Muscle of arm (tissue), 12 donors: Measurements from ENCODE around the gene UPF3A. TPM values are rescaled to one million over a fixed set of nuclear protein-coding genes. Genes with fewer than 3 reads are reported as not detected.

ENCODE experiments used
- DNase-seq: peaks from one replicate; pipeline ENCODE4 v3.0.0-alpha.2; 2013
- polyA plus RNA-seq, 12 donors: library from polyadenylated mRNA; unstranded; fragments of 120-200 nt; gene quantifications; one replicate each; pipeline ENCODE4 v1.2.1, GENCODE V29; 2013; ENCODE audit not compliant: insufficient read length in 12 of 12

UPF3A gene
- polyA plus RNA-seq, 12 donors = 51.2 to 154 (median 99.6) TPM; not detected in 1

DNA sequence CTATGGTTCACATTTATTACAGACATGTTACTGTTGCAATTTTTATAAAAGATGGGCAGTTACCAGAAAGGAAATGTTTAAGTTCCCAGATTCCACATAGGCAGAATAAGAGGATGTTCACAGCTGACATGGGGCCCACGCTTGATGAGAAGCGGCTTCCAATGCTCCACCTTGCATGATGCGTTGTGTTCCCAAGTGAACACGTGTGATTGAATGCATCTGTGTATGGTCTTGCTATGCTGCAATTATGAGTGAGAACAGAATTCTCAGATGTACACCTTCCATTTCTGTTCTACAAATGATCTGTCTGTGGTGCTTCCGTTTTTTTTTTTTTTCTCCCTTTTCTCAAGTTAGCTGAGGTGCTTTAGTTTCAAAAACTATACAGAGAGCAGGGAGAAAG lies 15.5 kb downstream of the UPF3A start:
- no peak for DNase-seq

DNA sequence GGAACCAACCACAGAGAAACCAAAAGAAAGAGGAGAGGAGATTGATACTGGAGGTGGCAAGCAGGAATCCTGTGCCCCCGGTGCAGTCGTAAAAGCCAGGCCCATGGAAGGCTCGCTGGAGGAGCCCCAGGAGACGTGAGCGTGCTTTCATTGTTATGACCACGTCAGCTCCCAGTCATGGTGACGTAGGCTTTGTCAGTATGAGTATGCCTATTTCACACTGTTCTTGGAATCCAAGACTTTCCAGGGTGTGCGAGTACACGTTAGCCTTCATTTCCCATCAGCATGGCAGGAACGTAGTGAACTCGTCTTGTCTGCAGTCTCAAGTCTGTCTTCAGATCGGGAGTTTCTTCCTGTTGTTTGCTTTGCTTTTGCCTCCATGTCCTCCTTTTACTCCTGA lies 17.5 kb downstream of the UPF3A start:
- no peak for DNase-seq

DNA sequence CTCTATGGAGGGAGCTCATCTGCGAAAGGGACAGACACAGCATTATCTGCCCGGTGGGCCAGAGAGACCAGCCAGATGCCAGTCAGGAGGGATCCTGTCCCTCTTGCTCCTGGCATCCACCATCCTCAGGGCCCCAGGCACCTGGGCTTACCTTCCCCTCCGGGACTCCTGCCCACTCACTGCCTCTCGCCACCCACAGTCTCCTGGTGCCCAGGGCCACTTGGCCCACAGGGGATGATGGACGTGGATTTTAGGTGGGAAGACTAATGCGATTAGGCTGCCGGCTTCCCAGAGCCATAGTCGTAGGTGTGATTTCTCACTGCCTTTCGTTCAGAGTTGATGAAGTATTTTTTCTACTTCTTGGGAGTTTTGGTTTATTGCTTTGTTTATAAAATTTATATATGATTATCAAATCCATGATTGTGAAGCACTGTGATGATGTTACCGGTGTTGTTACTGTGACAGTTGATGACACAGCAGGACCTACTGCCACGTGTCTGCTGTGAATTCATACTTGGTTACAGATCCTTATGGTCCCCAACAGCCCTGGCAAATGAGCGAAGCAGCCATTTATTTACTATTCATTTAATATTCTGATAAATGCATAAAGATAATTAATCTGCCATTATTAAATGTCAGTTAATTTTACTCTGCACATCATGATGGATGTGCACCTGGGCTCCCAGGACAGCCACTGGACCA lies 18.4 kb downstream of the UPF3A start:
- DNase-seq = no peak

DNA sequence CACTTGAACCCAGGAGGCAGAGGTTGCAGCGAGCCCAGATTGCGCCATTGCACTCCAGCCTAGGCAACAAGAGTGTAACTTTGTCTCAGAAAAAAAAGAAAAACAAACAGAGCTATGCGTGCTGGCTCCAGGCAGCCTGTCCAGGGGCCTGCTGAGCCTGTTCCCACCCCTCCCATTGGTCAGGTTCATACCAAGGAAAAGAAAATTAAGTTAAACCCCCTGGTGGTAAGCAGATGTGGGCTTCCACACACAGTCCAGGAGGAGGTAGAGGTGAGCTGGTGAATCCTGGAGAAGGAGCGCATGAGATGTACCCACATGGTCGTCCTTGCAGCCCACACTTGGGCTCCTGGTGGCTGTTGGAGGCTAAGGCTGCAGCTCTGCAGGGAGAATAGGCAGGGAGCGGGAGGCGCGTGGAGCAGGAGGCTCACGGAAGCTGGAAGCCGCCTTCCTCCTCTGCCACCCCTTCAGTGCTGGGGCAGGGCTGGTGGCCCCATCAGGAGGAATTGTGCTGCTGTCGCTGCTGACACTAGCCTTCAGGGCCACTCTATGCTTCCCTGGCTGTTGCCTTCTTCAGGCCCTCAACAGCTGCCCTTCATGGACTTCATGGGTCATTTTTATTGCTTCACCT lies 22.4 kb downstream of the UPF3A start:
- DNase-seq = no peak

DNA sequence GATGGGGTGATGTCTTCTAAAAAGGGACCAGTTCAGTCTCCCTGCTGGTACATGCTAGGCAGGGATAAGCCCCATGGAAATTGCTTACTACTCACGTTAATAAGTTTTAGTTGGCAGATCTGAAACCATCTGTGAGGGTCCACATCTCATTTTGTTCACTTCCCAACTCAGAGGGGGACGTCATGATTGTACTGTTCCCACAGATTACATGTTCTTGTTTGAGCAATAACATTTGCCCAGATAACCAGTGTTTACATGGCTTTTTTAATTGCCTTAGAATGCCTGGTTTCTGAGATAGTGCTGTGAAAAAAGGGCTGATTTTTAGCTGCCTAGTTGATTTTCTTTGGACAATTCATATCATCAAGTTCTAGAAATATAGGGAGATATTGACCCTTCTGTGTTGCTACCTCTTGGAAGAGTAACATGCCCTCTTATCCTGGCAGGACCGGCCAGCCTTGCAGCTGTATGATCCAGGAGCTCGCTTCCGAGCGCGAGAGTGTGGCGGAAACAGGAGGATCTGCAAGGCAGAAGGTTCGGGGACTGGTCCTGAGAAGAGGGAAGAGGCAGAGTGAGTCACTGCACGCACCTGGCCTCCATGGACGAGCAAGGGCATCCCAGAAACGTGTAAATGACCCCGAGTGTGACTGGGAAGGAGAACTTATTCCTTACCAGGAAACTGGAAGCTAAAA lies 23.1 kb downstream of the UPF3A start:
- no peak for DNase-seq

DNA sequence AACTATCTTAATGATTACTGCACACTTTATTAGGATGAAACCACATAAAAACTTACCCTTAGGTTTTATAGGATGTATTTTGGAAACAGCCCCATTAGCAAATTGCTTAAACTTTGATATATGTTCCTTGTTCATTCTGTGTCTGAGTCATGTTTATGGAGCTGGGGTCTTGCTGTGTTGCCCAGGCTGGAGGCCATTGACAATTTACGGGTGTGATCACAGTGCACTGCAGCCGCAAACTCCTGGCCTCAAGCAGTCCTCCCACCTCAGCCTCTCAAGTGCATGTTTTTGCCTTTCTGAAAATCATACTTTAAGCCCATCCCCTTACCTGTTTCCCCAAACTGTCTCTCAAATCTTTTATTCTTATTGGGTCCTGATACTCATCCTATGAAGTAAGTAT lies 27.7 kb downstream of the UPF3A start:
- DNase-seq = no peak

DNA sequence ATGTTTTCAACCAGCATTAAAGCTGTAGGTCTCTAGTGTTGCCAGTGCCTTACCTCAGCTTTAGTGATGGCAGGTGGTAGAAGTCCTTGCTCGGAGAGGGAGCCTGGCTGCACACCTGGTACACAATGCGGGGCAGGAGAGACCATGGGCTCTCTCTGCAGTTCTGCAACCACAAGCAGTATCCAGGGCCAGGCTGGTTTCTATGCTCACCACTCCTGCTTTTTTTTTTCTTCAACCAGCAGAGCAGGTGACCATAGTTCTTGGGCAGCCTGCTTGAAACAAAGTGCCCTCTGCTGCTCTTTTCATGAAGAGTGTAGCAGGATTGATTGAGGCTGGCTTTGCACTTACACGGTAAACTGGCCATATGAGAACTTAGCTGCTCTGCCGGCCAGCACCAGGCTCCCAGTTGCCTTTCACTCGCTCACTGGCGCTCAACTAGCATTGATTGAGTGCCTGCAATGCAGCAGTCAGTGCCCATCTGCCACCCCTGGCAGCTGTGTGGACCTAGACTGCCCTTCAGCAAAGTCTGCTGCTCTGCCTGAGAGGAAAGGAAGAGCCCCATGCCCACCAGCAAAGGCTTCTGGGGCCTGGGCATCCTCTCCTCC lies 28.5 kb downstream of the UPF3A start:
- DNase-seq = no peak

DNA sequence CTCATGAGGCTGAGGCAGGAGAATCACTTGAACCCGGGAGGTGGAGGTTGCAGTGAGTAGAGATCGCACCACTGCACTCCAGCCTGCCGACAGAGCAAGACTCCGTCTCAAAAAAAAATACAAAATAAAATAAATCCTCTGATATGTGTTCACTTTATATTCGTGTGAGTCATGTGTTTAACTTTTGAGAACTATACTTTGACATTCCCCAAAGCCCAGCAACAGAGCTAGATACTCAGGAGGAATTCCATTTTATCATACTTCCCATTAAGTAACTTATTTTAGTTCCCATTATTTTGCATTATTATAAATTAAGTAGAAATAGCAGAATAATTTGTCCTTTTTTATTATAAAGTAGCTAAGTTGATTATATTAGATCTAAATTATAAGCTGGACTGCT lies 29.6 kb downstream of the UPF3A start:
- DNase-seq = no peak

DNA sequence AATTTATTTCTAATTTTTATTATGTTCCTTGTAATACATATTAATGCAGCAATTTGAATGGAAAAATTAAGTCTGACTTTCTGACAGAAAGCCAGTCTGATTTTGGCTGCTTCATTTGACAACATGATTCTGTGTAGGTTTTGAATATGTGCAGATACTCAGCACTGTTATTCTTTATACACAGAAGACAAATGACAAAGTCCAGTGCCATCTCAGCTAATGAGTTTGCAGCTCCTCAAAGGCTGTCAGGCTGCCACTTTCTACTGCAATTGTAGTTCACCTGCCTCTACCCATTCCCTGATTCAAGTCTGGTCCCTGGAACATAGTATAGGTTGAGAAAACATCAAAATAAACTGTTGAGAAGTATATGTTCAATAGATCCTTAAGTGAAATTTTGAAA lies 30.0 kb downstream of the UPF3A start:
- DNase-seq = no peak

DNA sequence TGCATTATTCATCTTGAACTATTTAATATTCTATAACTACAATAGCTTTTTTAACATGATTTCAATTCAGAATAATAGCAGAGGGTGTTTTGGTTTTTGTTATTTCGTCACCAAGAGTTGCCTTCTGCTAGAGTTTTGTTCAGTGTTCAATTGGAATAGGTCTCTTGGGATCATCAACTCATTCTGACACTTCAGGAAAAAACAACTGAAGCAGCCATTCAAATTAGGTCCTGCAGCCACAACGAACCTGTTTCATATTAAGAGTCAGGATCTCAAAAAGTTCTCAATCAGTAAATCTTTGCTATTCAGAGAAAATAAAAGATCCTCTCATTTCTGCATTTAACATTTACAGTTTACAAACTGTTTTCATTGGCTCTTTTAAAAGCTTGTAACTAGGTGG lies 30.5 kb downstream of the UPF3A start:
- DNase-seq = no peak

DNA sequence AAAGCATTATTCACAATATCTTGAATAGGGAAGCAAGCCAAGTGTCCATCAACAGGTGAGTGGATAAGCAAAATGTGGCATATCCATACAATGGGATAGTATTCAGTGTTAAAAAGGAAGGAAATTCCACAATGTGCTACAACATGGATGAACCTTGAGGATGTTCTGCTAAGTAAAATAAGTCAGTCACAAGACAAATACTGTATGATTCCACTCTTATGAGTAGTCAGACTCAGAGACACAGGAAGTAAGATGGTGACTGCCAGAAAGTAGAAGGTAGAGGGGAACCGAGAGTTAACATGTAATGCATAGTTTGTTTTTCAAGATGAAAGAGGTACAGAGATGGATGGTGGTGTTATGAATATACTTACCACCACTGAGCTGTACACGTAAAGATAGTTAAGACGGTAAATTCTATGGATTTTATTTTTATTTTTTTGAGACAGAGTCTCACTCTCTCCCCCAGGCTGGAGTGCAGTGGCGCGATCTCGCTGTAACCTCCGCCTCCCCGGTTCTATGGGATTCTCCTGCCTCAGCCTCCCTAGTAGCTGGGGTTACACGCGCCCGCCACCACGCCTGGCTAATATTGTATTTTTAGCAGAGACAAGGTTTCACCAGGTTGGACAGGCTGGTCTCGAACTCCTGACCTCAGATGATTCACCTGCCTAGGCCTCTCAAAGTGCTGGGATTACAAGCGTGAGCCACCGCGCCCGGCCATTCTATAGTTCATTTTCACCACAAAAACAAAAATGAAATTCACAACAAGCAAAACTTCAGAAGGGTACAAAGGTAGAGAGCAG lies 31.9 kb downstream of the UPF3A start:
- no peak for DNase-seq

DNA sequence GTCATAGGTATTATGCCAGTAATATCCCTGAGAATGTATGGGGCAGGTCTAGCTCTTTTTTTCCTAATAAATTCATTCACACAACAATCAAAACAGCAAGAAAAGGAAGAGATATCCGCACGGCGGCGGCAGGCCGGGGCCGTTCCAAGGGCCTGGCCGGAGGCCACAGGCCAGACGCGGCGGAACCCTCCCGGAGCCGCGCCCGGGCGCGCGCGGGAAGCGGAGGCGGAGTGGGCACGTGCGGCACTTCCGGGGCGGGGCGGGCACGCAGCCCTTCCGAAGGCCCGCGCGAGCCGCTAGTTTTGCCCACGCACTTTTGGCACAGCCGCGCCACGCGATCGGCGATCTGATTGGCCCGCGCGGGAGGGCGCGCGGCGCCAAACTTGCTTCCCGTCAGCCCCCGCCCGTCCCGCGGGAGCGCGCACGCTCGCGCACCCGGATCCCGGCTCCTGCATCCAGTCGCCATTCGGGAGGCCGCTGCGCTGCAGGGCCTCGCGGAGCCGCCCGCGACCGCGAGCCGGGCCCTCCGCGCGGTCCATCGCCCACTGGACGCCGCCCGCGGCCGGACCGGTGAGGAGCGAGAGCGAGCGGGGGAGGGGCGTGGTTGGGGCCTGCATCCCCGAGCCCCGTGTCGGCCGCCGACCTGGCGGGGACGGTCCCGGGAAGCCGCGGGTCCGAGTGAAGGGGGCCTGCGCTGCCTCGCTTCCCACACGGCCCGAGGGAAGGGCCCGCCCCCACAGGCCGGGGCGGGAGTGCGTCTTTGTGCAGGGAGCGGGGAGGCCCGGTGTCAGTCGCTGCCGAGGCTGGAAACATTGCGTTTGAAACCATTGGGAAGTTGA lies 32.9 kb downstream of the UPF3A start, which contains the start of gene CHAMP1:
CHAMP1 (plus strand) TSS at position 430 of the 839 bp plus-strand sequence. CDS start 9,340 bp downstream, outside the sequence.
- DNase-seq = peak; percentile 96

DNA sequence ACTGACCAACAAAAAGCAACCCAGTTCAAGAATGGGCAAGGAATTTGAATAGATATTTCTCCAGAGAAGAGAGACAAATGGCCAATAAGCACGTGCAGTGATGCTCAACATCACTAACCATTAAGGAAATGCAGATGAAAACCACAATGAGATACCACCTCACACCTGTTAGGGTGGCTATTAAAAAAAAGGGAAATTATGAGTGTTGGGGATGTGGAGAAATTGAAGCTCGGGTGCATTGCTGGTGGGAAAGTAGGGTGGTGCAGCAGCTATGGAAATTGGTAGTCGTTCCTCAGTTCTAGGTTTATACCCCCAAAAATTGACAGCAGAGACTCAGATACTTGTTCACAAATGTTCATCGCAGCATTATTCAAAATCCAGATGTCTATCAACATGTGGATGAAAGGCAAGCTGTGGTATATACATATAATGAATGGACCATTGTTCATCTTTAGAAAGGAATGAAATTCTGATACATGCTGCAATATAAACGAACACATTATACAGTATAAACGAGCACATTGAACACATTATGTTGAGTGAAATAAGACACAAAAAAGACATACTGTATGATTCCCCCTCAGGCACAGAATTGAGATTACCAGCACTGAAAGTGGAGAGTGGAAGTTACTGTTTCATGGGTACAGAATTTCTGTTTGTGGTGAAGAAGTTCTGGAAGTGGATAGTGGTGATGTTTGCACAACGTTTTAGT lies 33.8 kb downstream of the UPF3A start:
- DNase-seq = no peak

DNA sequence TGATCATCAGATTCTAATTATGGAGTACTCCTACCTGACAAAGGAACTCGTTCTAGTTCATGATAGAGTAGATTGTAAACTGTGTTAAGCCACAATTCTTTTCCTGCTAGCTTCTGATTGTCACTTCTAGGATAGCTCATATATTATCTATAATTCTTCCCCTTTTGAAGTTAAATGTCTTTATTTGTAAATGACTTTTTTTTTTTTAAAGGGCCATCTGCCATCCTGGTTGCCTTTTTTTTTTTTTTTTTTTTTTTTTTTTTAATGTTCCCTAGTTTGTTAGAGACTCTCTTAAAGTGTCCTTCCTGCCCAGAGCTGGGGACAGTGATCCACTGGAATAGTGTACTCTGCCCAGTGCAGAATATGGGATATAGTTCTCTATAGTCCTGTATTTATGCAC lies 37.2 kb downstream of the UPF3A start:
- no peak for DNase-seq

DNA sequence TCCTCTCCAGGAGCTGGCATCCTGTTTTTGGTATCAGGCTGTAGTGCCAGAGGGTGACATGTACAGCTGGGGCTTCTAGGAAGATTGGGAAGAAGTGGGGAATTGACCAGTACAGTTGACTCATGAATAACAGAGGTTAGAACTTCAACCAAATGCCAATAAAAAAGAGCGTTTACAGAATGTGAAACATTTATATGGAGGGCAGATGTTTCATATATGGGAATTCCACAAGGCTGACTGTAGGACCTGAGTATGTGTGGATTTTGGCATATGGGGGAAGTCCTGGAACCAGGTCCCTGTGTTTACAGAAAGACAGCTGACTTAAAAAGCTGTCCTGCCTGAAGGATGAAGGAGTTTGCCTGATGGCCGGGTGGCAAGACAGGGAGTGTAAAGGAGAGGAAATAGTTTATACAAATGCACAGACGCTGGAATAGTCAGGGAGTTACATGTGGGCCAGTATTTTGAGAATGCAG lies 38.1 kb downstream of the UPF3A start:
- no peak for DNase-seq

DNA sequence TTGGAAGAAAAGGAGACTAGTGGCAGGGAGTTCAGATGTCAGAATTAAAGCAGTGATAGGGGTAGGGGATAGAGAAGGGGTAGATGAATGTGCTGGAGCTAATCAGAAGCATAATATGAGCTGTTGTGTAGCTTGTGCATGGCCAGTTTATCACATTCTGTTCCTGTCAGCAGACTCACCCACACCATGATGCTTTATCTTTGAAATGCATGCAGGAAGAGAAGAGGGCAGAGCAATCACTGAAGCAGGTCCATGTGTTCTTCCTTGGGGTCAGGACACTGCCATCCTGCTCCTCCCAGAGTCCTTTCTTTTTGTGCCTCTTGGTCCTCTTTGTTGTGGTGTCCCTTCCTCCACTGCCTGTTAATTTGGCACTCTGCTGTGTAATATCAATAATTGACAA lies 38.7 kb downstream of the UPF3A start:
- DNase-seq = no peak

DNA sequence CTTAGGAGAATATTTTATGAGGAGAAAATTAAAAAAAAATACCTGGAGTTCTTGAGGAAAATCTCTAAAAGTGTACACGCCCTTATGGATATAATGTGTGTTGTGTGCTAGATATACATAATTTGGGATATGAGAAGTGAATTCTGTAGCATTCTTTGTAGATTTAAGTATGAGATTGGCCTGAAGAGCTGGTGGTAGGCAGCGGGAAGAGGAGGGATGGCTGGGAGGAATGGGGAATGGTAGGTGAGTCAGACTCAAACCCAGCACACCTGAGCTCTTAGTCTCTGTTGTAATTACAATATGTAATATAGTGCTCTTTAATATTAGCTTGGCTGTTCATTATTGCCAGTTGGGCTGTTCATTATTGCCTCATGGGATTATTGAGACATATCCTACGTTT lies 39.9 kb downstream of the UPF3A start:
- no peak for DNase-seq

DNA sequence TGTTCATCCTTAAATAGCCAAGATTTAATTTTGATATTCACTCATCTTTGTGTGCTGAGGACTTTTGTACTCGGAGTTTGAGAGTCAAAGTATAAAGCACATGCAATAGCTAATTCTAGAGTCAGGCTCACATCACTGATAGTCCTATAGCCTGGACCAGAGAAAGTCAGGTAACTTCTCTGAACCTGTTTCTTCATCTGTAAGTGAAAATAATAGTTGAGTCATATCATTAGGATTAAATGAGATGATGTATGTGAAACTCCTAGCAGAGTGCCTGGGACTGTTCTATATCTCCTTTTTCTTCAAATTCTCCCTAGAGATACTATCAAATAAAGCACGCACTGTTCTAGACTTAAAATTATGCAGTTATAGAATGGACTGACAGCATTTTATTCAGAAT lies 41.9 kb downstream of the UPF3A start:
- DNase-seq = no peak

DNA sequence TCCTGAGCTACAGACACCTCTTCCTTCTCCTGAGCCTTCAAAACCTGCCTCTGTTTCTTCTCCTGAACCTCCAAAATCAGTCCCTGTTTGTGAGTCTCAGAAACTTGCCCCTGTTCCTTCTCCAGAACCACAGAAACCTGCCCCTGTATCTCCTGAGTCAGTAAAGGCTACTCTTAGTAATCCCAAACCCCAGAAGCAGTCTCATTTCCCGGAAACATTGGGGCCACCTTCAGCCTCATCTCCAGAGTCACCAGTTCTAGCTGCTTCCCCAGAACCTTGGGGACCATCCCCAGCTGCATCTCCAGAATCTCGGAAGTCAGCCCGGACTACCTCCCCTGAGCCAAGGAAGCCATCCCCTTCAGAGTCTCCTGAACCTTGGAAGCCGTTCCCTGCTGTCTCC lies 42.9 kb downstream of the UPF3A start:
- no peak for DNase-seq

DNA sequence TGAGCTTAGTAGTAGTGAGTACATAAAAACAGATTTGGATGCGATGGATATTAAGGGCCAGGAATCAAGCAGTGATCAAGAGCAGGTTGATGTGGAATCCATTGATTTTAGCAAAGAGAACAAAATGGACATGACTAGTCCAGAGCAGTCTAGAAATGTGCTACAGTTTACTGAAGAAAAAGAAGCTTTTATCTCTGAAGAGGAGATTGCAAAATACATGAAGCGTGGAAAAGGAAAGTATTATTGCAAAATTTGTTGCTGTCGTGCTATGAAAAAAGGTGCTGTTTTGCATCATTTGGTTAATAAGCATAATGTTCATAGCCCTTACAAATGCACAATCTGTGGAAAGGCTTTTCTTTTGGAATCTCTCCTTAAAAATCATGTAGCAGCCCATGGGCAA lies 44.3 kb downstream of the UPF3A start:
- no peak for DNase-seq
